HG03097 (cell line): ENCODE measurements around the gene YWHAG.
A peak's percentile ranks its signal among the peaks of the same experiment; 100 is the strongest.
"Not testable (repeated sequence)": the region's sequence is repeated elsewhere in the genome, so short reads cannot be mapped to it uniquely, and the experiment has no call there.

Experiments used
- ATAC-seq: cut with Tn5 transposase; IDR thresholded peaks from one replicate; pipeline ENCODE4 v1.9.1; 2021; ENCODE audit not compliant: unreplicated experiment, low FRiP score

The YWHAG gene

GRCh38 chr7:76381814-76382213, 23.0 kb upstream of the YWHAG start:
- ATAC-seq: no peak

- no peak for ATAC-seq
These were observed 21.8 kb upstream of the YWHAG start for GRCh38 chr7:76380623-76380966.

- ATAC-seq: no peak
These were observed 18.6 kb upstream of the YWHAG start for GRCh38 chr7:76377186-76377918.

- no peak for ATAC-seq
These were observed 16.5 kb upstream of the YWHAG start for GRCh38 chr7:76375251-76375650.

GRCh38 chr7:76372984-76373833, 14.4 kb upstream of the YWHAG start:
- ATAC-seq: no peak

- no peak for ATAC-seq
These were observed 12.6 kb upstream of the YWHAG start for GRCh38 chr7:76371396-76371795.

GRCh38 chr7:76369018-76369417, 10.2 kb upstream of the YWHAG start:
- ATAC-seq: no peak

- no peak for ATAC-seq
These were observed 9.4 kb upstream of the YWHAG start for GRCh38 chr7:76368190-76368589.

- ATAC-seq: no peak
These were observed 5.4 kb upstream of the YWHAG start for GRCh38 chr7:76364198-76364584.

- ATAC-seq: not testable (repeated sequence)
These were observed 5.0 kb upstream of the YWHAG start for GRCh38 chr7:76363754-76364153.

- no peak for ATAC-seq
These were observed 1.3 kb upstream of the YWHAG start for GRCh38 chr7:76359978-76360638.

GRCh38 chr7:76359111-76359977, 553 bp upstream of the YWHAG start:
- ATAC-seq: peak; percentile 80

- ATAC-seq: peak; percentile 24
These were observed 745 bp downstream of the YWHAG start for GRCh38 chr7:76358011-76358480.

GRCh38 chr7:76357475-76358010, 1.2 kb downstream of the YWHAG start:
- no peak for ATAC-seq

GRCh38 chr7:76356823-76357222, 2.0 kb downstream of the YWHAG start:
- no peak for ATAC-seq

- ATAC-seq: no peak
These were observed 2.7 kb downstream of the YWHAG start for GRCh38 chr7:76356115-76356514.

- no peak for ATAC-seq
These were observed 3.6 kb downstream of the YWHAG start for GRCh38 chr7:76354981-76355730.

- no peak for ATAC-seq
These were observed 4.3 kb downstream of the YWHAG start for GRCh38 chr7:76354516-76354915.

GRCh38 chr7:76353744-76354143, 5.0 kb downstream of the YWHAG start:
- ATAC-seq: no peak
